ENCODE results near the gene FASTKD1.

DNA sequence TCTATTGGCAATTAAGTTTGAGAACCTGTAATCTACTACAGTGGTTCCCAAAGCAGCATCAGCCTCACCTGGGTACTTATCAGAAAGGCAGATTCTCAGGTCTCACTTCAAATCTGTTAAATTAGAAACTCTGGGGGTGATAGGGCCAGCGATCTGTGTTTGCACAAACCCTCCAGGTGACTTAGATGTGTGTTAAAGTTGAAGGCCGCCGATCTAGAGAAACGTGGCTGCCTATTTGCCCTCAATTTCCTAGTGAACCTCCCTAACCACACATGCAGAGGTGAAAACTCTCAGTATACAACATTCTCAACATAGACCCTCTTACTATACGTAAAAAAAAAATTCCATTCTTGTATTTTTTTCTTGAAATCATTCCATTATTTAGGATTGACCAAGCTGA is 50.0 kb downstream of the FASTKD1 start:
- TF ChIP-seq, protein P1, sequence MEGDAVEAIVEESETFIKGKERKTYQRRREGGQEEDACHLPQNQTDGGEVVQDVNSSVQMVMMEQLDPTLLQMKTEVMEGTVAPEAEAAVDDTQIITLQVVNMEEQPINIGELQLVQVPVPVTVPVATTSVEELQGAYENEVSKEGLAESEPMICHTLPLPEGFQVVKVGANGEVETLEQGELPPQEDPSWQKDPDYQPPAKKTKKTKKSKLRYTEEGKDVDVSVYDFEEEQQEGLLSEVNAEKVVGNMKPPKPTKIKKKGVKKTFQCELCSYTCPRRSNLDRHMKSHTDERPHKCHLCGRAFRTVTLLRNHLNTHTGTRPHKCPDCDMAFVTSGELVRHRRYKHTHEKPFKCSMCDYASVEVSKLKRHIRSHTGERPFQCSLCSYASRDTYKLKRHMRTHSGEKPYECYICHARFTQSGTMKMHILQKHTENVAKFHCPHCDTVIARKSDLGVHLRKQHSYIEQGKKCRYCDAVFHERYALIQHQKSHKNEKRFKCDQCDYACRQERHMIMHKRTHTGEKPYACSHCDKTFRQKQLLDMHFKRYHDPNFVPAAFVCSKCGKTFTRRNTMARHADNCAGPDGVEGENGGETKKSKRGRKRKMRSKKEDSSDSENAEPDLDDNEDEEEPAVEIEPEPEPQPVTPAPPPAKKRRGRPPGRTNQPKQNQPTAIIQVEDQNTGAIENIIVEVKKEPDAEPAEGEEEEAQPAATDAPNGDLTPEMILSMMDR (IDR thresholded peaks at IDR 0.05), result no peak
- TF ChIP-seq POLR2A (IDR thresholded peaks at IDR 0.05), result no peak

All from suprapubic skin (tissue), 3 donors.